ENCODE results near the gene BANK1. TPM values are rescaled to one million over a fixed set of nuclear protein-coding genes. Genes with fewer than 3 reads are reported as not detected.
A peak's percentile ranks its signal among the peaks of the same experiment; 100 is the strongest.

The BANK1 gene
- total RNA-seq, 1 experiment from 2014 or later, result 2.4 TPM

GRCh38 chr4:101981756-101982155 lies 191.2 kb downstream of the BANK1 start (continued):
- TF ChIP-seq ATF3 (IDR thresholded peaks at IDR 0.05), result no peak
- no peak for TF ChIP-seq TCF7L2 (IDR thresholded peaks at IDR 0.05; ENCODE audit: borderline replicate concordance, extremely low read depth, insufficient read depth, insufficient read length)
- no peak for TF ChIP-seq CTCF (IDR thresholded peaks at IDR 0.05 in 2 of 3, conservative IDR thresholded peaks at IDR 0.05 in 1 of 3; ENCODE audit: borderline replicate concordance in 1 of 3, insufficient read depth in 1 of 3, low read depth in 2 of 3, low read length in 2 of 3)
- TF ChIP-seq POLR2A (IDR thresholded peaks at IDR 0.05; ENCODE audit: borderline replicate concordance, extremely low read depth, insufficient read depth, insufficient read length), result no peak
- peak; percentile 88; the same call in 1 of the 2 replicates for TF ChIP-seq CBX3 (IDR thresholded peaks at IDR 0.05; ENCODE audit: low read depth)
- no peak for TF ChIP-seq ZBTB33 (IDR thresholded peaks at IDR 0.05; ENCODE audit: extremely low read depth, insufficient replicate concordance, low read length)
- no peak for TF ChIP-seq EZH2 (IDR thresholded peaks at IDR 0.05)
- TF ChIP-seq SP1 (IDR thresholded peaks at IDR 0.05; ENCODE audit: low read depth), result peak; percentile 75
- peak; percentile 5 for TF ChIP-seq YY1 (IDR thresholded peaks at IDR 0.05; ENCODE audit: extremely low read depth, insufficient replicate concordance, low read depth, low read length)

- intact Hi-C loops (cut with micrococcal nuclease), result no loop called here
- ATAC-seq, result no peak
- CTCF ChIA-PET, result no interaction called here
Measured at GRCh38 chr4:101983835-101984234, 193.3 kb downstream of the BANK1 start.

More at GRCh38 chr4:101983835-101984234, 193.3 kb downstream of the BANK1 start:
- TF ChIP-seq ELF1 (IDR thresholded peaks at IDR 0.05; ENCODE audit: borderline replicate concordance, low read depth) (no peak), TCF7L2 (IDR thresholded peaks at IDR 0.05; ENCODE audit: borderline replicate concordance, extremely low read depth, insufficient read depth, insufficient read length) (no peak), SP1 (IDR thresholded peaks at IDR 0.05; ENCODE audit: low read depth) (no peak), RAD21 (IDR thresholded peaks at IDR 0.05; ENCODE audit: low read depth) (no peak), CBX3 (IDR thresholded peaks at IDR 0.05; ENCODE audit: low read depth) (no peak)
- H3K9me3 ChIP-seq (ENCODE audit: control insufficient read depth in 1 of 2, insufficient read depth in 1 of 2, low read depth in 1 of 2, low read length in 2 of 2), result no peaks in the 10 kb centered on the region
- ChIA-PET RAD21 (ENCODE audit: low non-redundant PET in 1 of 2, low total read pairs in 2 of 2, uncharacterized antibody in 2 of 2, unreplicated experiment in 2 of 2) (no interaction called here), POLR2A (no interaction called here)
- no peak overlapping the region for H3K4me3 ChIP-seq (replicated peaks in 1 of 2; ENCODE audit: low read depth in 1 of 2, low read length in 2 of 2)
- no peaks in the 10 kb centered on the region for H3K9me2 ChIP-seq (ENCODE audit: insufficient read depth)
- H3K4me1 ChIP-seq (ENCODE audit: control insufficient read depth in 1 of 2, insufficient read depth in 2 of 2, low read length in 2 of 2), result peaks cover 12% of the 10 kb centered on the region in 2 experiments
- no peaks in the 10 kb centered on the region for H3K79me2 ChIP-seq (ENCODE audit: insufficient read depth, low read length)
- no peak overlapping the region for H3K4me2 ChIP-seq (ENCODE audit: low read length)
- BruUV-seq (replicated peaks), result no TSS peak
- no peaks in the 10 kb centered on the region for H4K20me1 ChIP-seq (ENCODE audit: insufficient read depth)
- H3K36me3 ChIP-seq (ENCODE audit: control insufficient read depth in 1 of 2, insufficient read depth in 2 of 2, low read length in 2 of 2), result no peaks in the 10 kb centered on the region
- no peak overlapping the region for H3K27ac ChIP-seq (ENCODE audit: low read depth, low read length)
- no peak overlapping the region for H3K9ac ChIP-seq (ENCODE audit: low read length)
- no peaks in the 10 kb centered on the region for H3K27me3 ChIP-seq (ENCODE audit: insufficient read depth, low read length)
- no peak for DNase-seq (ENCODE audit: low read depth, low spot score)
- H2AFZ ChIP-seq (ENCODE audit: low read depth, low read length, poor library complexity, severe bottlenecking), result no peak overlapping the region

All from HCT116 (cell line).